ENCODE results near the gene TCF12. TPM values are rescaled to one million over a fixed set of nuclear protein-coding genes. Genes with fewer than 3 reads are reported as not detected.

The TCF12 gene
- total and polyA plus RNA-seq, 2 of the 8 experiments (the other 6 are each of a cell fraction or from before 2014, with no cell fraction given) = 85.8 to 101 TPM

GRCh38 chr15:57259568-57260040, 341.2 kb downstream of the TCF12 start (continued):
- TF ChIP-seq EGR1 (IDR thresholded peaks at IDR 0.05; ENCODE audit: borderline replicate concordance, low read depth, low read length) (no peak), RFX5 (IDR thresholded peaks at IDR 0.05; ENCODE audit: borderline replicate concordance, low read depth, low read length) (no peak), FOSL1 (IDR thresholded peaks at IDR 0.05; ENCODE audit: insufficient read depth, low read depth, low read length) (no peak), CBX5 (IDR thresholded peaks at IDR 0.05; ENCODE audit: low read depth, low read length) (no peak), SP1 (IDR thresholded peaks at IDR 0.05; ENCODE audit: low read depth, low read length) (0 out of 2 replicates have a peak, but pooled peaks have one; percentile 35), SIX5 (IDR thresholded peaks at IDR 0.05; ENCODE audit: low read depth, low read length) (no peak), E2F6 (IDR thresholded peaks at IDR 0.05) (no peak), CTBP2 (IDR thresholded peaks at IDR 0.05; ENCODE audit: borderline replicate concordance, insufficient read depth, insufficient read length, low read length) (no peak), HDAC2 (IDR thresholded peaks at IDR 0.05; ENCODE audit: borderline replicate concordance in 1 of 2, low read depth in 2 of 2, low read length in 2 of 2) (no peak), SAP30 (IDR thresholded peaks at IDR 0.05; ENCODE audit: insufficient read depth, insufficient replicate concordance, low read length) (no peak)
